Stomach (tissue), 4 donors: ENCODE results near the gene CARD19.

Experiments used
- EP300 ChIP-seq: sonication (generic); formaldehyde crosslinking; IDR thresholded peaks from one replicate; pipeline ENCODE4 v1.6.1; 2017; ENCODE audit warnings: antibody characterized with exemption
- POLR2A ChIP-seq, 4 donors: fragments of 450-650 bp; IDR thresholded peaks; one replicate each; pipeline ENCODE4 v1.6.1; 2016; ENCODE audit warnings: antibody characterized with exemption in 4 of 4, control low read depth in 2 of 4, mild to moderate bottlenecking in 1 of 4, moderate library complexity in 1 of 4
- POLR2AphosphoS5 ChIP-seq, 3 donors: sonication (generic); formaldehyde crosslinking; IDR thresholded peaks; one replicate each; pipeline ENCODE4 v1.6.1; 2016; ENCODE audit warnings: antibody characterized with exemption in 3 of 3
- TF ChIP-seq, protein P1 (sequence below), 7 experiments: fragments of 450-650 bp in 4 of 7; fragments of 200-600 bp in 3 of 7; sonication (generic) in 3 of 7; IDR thresholded peaks; one replicate each; pipeline ENCODE4 v1.5.1; 2016 to 2019; ENCODE audit warnings: antibody characterized with exemption in 7 of 7, control low read depth in 2 of 7, mild to moderate bottlenecking in 1 of 7

DNA sequence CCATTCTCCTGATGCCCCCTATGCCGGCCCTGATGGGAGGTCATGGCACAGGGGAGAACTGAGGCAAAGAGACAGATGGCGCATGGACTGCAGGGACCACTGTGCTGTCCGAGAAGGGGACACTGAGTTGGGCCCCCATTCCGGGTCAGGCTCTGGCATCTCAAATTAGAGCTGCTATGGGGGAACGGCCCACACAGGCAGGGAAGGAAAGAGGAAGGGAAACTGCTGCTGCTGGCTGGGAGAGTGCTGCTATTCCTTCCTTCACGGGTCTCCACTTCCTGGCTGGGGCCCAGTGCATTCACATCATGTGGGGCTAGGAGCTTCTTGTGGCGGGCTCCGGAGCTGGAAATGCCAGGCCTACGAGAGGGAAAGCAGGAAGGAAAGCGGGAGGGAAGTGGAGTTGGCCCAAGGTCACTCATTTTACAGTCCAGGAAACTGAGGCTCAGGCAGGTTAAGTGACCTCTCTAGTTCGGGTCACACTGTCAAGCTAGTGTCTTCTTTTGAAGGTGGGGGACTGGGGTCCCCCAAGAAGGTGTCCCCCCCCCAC lies 1.3 kb upstream of the CARD19 start:
- no peak for TF ChIP-seq POLR2AphosphoS5 (IDR thresholded peaks at IDR 0.05)
- TF ChIP-seq POLR2A (IDR thresholded peaks at IDR 0.05): no peak
- TF ChIP-seq, protein P1, sequence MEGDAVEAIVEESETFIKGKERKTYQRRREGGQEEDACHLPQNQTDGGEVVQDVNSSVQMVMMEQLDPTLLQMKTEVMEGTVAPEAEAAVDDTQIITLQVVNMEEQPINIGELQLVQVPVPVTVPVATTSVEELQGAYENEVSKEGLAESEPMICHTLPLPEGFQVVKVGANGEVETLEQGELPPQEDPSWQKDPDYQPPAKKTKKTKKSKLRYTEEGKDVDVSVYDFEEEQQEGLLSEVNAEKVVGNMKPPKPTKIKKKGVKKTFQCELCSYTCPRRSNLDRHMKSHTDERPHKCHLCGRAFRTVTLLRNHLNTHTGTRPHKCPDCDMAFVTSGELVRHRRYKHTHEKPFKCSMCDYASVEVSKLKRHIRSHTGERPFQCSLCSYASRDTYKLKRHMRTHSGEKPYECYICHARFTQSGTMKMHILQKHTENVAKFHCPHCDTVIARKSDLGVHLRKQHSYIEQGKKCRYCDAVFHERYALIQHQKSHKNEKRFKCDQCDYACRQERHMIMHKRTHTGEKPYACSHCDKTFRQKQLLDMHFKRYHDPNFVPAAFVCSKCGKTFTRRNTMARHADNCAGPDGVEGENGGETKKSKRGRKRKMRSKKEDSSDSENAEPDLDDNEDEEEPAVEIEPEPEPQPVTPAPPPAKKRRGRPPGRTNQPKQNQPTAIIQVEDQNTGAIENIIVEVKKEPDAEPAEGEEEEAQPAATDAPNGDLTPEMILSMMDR (IDR thresholded peaks at IDR 0.05): no peak
- TF ChIP-seq EP300: no peak
